H1 (cell line): ENCODE measurements around the gene CDC42EP5. TPM values are rescaled to one million over a fixed set of nuclear protein-coding genes. Genes with fewer than 3 reads are reported as not detected.
A peak's percentile ranks its signal among the peaks of the same experiment; 100 is the strongest.

Experiments used
- CTCF ChIA-PET: fragments of 300-600 bp; sonication (Branson Sonifier 250); formaldehyde crosslinking; loops from one replicate; lab custom pipeline; 2021; ENCODE audit not compliant: partially characterized antibody; lab: Charles Lee
- POLR2A ChIA-PET: fragments of 300-600 bp; sonication (Branson Sonifier 250); formaldehyde crosslinking; loops from one replicate; lab custom pipeline; 2021; ENCODE audit warnings: inconsistent platforms; ENCODE audit not compliant: partially characterized antibody; lab: Charles Lee
- DNase-seq, 2 experiments: peaks; one replicate each; pipeline versions ENCODE4 v3.0.0 to v3.0.0-alpha.2; 2010 to 2022; ENCODE audit warnings: low spot score in 2 of 2, low read depth in 1 of 2, mixed read lengths in 1 of 2
- FAIRE-seq: peaks from 2 replicates; lab custom pipeline; 2011; peaks lifted over from hg19 to GRCh38; lab: Jason Lieb, UNC
- H2AFZ ChIP-seq: 2 replicates; pipeline ENCODE4 v1.8.1; 2012; ENCODE audit warnings: low read length, inconsistent platforms
- H2AK5ac ChIP-seq: 2 replicates; pipeline ENCODE4 v1.6.1; 2013; ENCODE audit warnings: low read depth, low read length
- H2BK120ac ChIP-seq: replicated peaks from 2 replicates; pipeline ENCODE3; 2013; ENCODE audit warnings: low read depth, low read length, inconsistent platforms
- H2BK12ac ChIP-seq: 2 replicates; pipeline ENCODE4 v1.6.1; 2013; ENCODE audit warnings: low read depth, low read length
- H2BK15ac ChIP-seq: 2 replicates; pipeline ENCODE4 v1.6.1; 2013; ENCODE audit warnings: low read length
- H2BK20ac ChIP-seq: 2 replicates; pipeline ENCODE4 v1.6.1; 2013; ENCODE audit warnings: low read length
- H2BK5ac ChIP-seq: 2 replicates; pipeline ENCODE4 v1.6.1; 2013; ENCODE audit warnings: low read depth, low read length
- H3K14ac ChIP-seq: 2 replicates; pipeline ENCODE4 v1.6.1; 2013; ENCODE audit warnings: inconsistent platforms; ENCODE audit not compliant: insufficient read length
- H3K18ac ChIP-seq: 2 replicates; pipeline ENCODE4 v1.6.1; 2013; ENCODE audit warnings: low read length; ENCODE audit errors: extremely low read depth
- H3K23ac ChIP-seq: 2 replicates; pipeline ENCODE4 v1.6.1; 2013; ENCODE audit warnings: inconsistent platforms; ENCODE audit not compliant: insufficient read length
- H3K23me2 ChIP-seq: 2 replicates; pipeline ENCODE4 v1.6.1; 2013; ENCODE audit warnings: low read depth, low read length
- H3K27ac ChIP-seq: 2 replicates; pipeline ENCODE4 v1.6.1; 2011; ENCODE audit warnings: low read depth, low read length, inconsistent platforms
- H3K27me3 ChIP-seq, 4 experiments: replicated peaks in 1 of 4; 1 replicate in 1 of 4; 2 replicates in 3 of 4; pipeline versions ENCODE4 v1.6.1 to v1.8.1; 2011 to 2013; ENCODE audit warnings: low read length in 3 of 4, mild to moderate bottlenecking in 3 of 4, inconsistent platforms in 2 of 4, mixed read lengths in 2 of 4, moderate library complexity in 1 of 4; ENCODE audit not compliant: control insufficient read depth in 3 of 4, insufficient read depth in 3 of 4; ENCODE audit errors: extremely low read depth in 1 of 4
- H3K36me3 ChIP-seq, 4 experiments: 2 replicates each; pipeline versions ENCODE4 v1.6.1 to v1.8.1; 2011 to 2013; ENCODE audit warnings: mild to moderate bottlenecking in 4 of 4, low read length in 3 of 4, moderate library complexity in 2 of 4, control low read depth in 1 of 4, inconsistent platforms in 1 of 4; ENCODE audit not compliant: insufficient read depth in 4 of 4, control insufficient read depth in 2 of 4
- H3K4ac ChIP-seq: replicated peaks from 2 replicates; pipeline ENCODE3; 2013; ENCODE audit warnings: low read length, low read depth, mixed read lengths, inconsistent platforms; ENCODE audit not compliant: insufficient read length
- H3K4me1 ChIP-seq, 4 experiments: replicated peaks in 1 of 4; 1 replicate in 1 of 4; 2 replicates in 3 of 4; pipeline versions ENCODE4 v1.6.1 to v1.8.1; 2011 to 2013; ENCODE audit warnings: low read length in 3 of 4, inconsistent platforms in 2 of 4, mixed read lengths in 1 of 4; ENCODE audit not compliant: insufficient read depth in 4 of 4, control insufficient read depth in 3 of 4
- H3K4me2 ChIP-seq, 2 experiments: 2 replicates each; pipeline versions ENCODE4 v1.6.1 to v1.8.1; 2011 to 2013; ENCODE audit warnings: low read depth in 2 of 2, low read length in 2 of 2, control low read depth in 1 of 2, inconsistent platforms in 1 of 2, mild to moderate bottlenecking in 1 of 2; ENCODE audit not compliant: insufficient read depth in 1 of 2
- H3K4me3 ChIP-seq, 4 experiments: fragments of 200-600, 300-600 bp in 1 of 4; sonication (generic), shearing (Covaris generic), sonication (Bioruptor Twin) in 1 of 4; 2 replicates each; pipeline versions ENCODE4 v1.5.1 to v1.8.1; 2011 to 2016; ENCODE audit warnings: low read length in 4 of 4, low read depth in 3 of 4, control low read depth in 2 of 4, inconsistent platforms in 2 of 4, mild to moderate bottlenecking in 2 of 4, mixed read lengths in 1 of 4, moderate library complexity in 1 of 4; ENCODE audit not compliant: insufficient read depth in 2 of 4; ENCODE audit errors: extremely low read depth in 1 of 4
- H3K56ac ChIP-seq: replicated peaks from 2 replicates; pipeline ENCODE3; 2013; ENCODE audit warnings: low read depth, mild to moderate bottlenecking, mixed read lengths, low read length, inconsistent platforms; ENCODE audit not compliant: insufficient read length
- H3K79me1 ChIP-seq: 2 replicates; pipeline ENCODE4 v1.6.1; 2013; ENCODE audit warnings: low read depth, low read length, control low read depth
- H3K79me2 ChIP-seq, 2 experiments: 2 replicates each; pipeline versions ENCODE4 v1.6.1 to v1.8.1; 2012 to 2013; ENCODE audit warnings: low read length in 2 of 2, mild to moderate bottlenecking in 2 of 2, inconsistent platforms in 1 of 2; ENCODE audit not compliant: insufficient read depth in 2 of 2, control insufficient read depth in 1 of 2
- H3K9ac ChIP-seq, 4 experiments: replicated peaks in 1 of 4; 1 replicate in 1 of 4; 2 replicates in 3 of 4; pipeline versions ENCODE4 v1.6.1 to v1.8.1; 2011 to 2013; ENCODE audit warnings: low read depth in 3 of 4, low read length in 3 of 4, control low read depth in 2 of 4, mild to moderate bottlenecking in 2 of 4, moderate library complexity in 2 of 4, inconsistent platforms in 1 of 4; ENCODE audit errors: extremely low read depth in 1 of 4
- H3K9me3 ChIP-seq, 2 experiments: 2 replicates each; pipeline versions ENCODE4 v1.6.1 to v1.8.1; 2012 to 2013; ENCODE audit warnings: mild to moderate bottlenecking in 2 of 2, moderate library complexity in 2 of 2, control low read depth in 1 of 2, inconsistent platforms in 1 of 2, low read depth in 1 of 2, low read length in 1 of 2, mixed read lengths in 1 of 2; ENCODE audit not compliant: insufficient read depth in 2 of 2
- H4K20me1 ChIP-seq, 2 experiments: replicated peaks in 1 of 2; 2 replicates each; pipeline versions ENCODE3 to v1.8.1; 2011 to 2013; ENCODE audit warnings: inconsistent platforms in 2 of 2, low read length in 2 of 2, mild to moderate bottlenecking in 1 of 2; ENCODE audit not compliant: insufficient read depth in 2 of 2, control insufficient read depth in 1 of 2
- H4K5ac ChIP-seq: 2 replicates; pipeline ENCODE4 v1.6.1; 2013; ENCODE audit warnings: low read length, low read depth, mixed read lengths, inconsistent platforms; ENCODE audit not compliant: insufficient read length
- H4K8ac ChIP-seq: 2 replicates; pipeline ENCODE4 v1.8.0; 2013; ENCODE audit warnings: mild to moderate bottlenecking, moderate library complexity, low read length, inconsistent platforms; ENCODE audit not compliant: insufficient read depth; ENCODE audit errors: extremely low read depth
- H4K91ac ChIP-seq: replicated peaks from 2 replicates; pipeline ENCODE3; 2013; ENCODE audit warnings: low read length, mixed read lengths, inconsistent platforms; ENCODE audit not compliant: insufficient read length
- BACH1 ChIP-seq: IDR thresholded peaks from 2 replicates; pipeline ENCODE4 v1.6.1; 2012; ENCODE audit warnings: low read length, improper control_type of control experiment
- CTBP2 ChIP-seq: IDR thresholded peaks from 2 replicates; pipeline ENCODE4 v1.7.0; 2011; ENCODE audit warnings: borderline replicate concordance, mild to moderate bottlenecking, moderate library complexity, mixed read lengths, low read length; ENCODE audit not compliant: insufficient read depth, insufficient read length
- EGR1 ChIP-seq: IDR thresholded peaks from 2 replicates; pipeline ENCODE4 v1.6.1; 2011; ENCODE audit warnings: low read depth, low read length, borderline replicate concordance
- FOSL1 ChIP-seq: IDR thresholded peaks from 2 replicates; pipeline ENCODE4 v1.6.1; 2011; ENCODE audit warnings: mild to moderate bottlenecking, low read depth, low read length, moderate library complexity; ENCODE audit not compliant: insufficient read depth
- GABPA ChIP-seq: IDR thresholded peaks from 2 replicates; pipeline ENCODE4 v1.6.1; 2011; ENCODE audit warnings: mild to moderate bottlenecking, low read length, moderate library complexity, borderline replicate concordance; ENCODE audit not compliant: insufficient read depth
- JUN ChIP-seq: IDR thresholded peaks from 2 replicates; pipeline ENCODE4 v1.6.1; 2011; ENCODE audit warnings: low read depth, mild to moderate bottlenecking, improper control_type of control experiment, low read length
- KDM1A ChIP-seq: fragments of 200-600, 300-600 bp; sonication (generic); IDR thresholded peaks from 2 replicates; pipeline ENCODE4 v1.7.1; 2016; ENCODE audit warnings: mild to moderate bottlenecking, low read length, borderline replicate concordance
- NRF1 ChIP-seq: IDR thresholded peaks from 2 replicates; pipeline ENCODE4 v1.6.1; 2011; ENCODE audit warnings: mild to moderate bottlenecking, low read depth, low read length, improper control_type of control experiment
- RFX5 ChIP-seq: IDR thresholded peaks from 2 replicates; pipeline ENCODE4 v1.6.1; 2011; ENCODE audit warnings: low read depth, low read length, improper control_type of control experiment, borderline replicate concordance
- SP4 ChIP-seq: IDR thresholded peaks from 2 replicates; pipeline ENCODE4 v1.6.1; 2012; ENCODE audit warnings: low read length, inconsistent platforms
- YY1 ChIP-seq: IDR thresholded peaks from 2 replicates; pipeline ENCODE4 v1.6.1; 2011; ENCODE audit warnings: low read depth, mild to moderate bottlenecking, low read length
- WGBS, 2 experiments: shearing (Covaris generic) in 1 of 2; methylation state at CpG; one replicate each; pipeline versions ENCODE4 v1.1.6 to v1.1.7; 2013 to 2015; ENCODE audit warnings: low lambda C conversion rate in 2 of 2, mixed read lengths in 2 of 2, inconsistent platforms in 1 of 2, low coverage in 1 of 2, missing lambda C conversion rate in 1 of 2; ENCODE audit not compliant: insufficient replicate concordance in 2 of 2, insufficient coverage in 1 of 2, insufficient read length in 1 of 2; ENCODE audit errors: extremely low coverage in 1 of 2, missing lambda C conversion rate in 1 of 2; 5-methylcytosine and 5-hydroxymethylcytosine counted together
- polyA plus RNA-seq, 7 experiments: library from polyadenylated mRNA; depleted of rRNA in 3 of 7; stranded (reverse) in 5 of 7; unstranded in 2 of 7; fragments of >200 nt in 5 of 7; fragments of 200-250 nt in 2 of 7; gene quantifications; 1 replicate in 5 of 7; 2 replicates in 1 of 7; 4 replicates in 1 of 7; pipeline versions ENCODE4 v1.2.1 to v1.2.3, GENCODE V29; 2011 to 2013; ENCODE audit warnings: missing spikeins in 2 of 7, mixed read lengths in 2 of 7
- total RNA-seq: library from RNA; stranded (reverse); fragmentation: NEBNext Ultra II Directional; extraction: Animal tissue kit (Norgen Biotek cat#: 25700); gene quantifications from 2 replicates; pipeline ENCODE4 v1.2.1, GENCODE V29; 2021
- TF ChIP-seq, protein P1 (sequence below): IDR thresholded peaks from 2 replicates; pipeline ENCODE4 v1.6.1; 2012; ENCODE audit warnings: inconsistent platforms

Gene CDC42EP5
- total and polyA plus RNA-seq, 2 of the 8 experiments (the other 6 are each of a cell fraction or from before 2014, with no cell fraction given) = 1.8 to 2.1 TPM

DNA sequence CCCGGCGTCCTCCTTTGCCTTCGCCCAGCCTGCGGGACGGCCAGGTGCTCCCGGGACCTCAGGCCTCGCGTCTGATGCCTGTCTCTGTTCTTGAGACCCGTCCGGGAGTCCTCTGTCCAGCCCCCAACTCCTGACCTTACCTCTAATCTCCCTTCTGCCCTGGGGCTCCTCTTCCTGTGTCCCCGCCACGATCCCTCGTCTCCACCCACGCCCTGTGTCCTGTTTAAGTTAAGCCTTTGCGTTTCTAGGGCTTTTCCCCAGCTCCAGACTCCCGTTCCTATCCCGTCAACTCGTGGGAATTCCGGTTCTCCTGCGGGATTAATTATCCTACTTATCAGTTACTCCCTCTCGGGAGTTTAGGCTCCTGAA, 23.4 kb downstream of the CDC42EP5 start:
- no peak overlapping the region for H2BK12ac ChIP-seq
- no peak overlapping the region for H4K8ac ChIP-seq
- peaks cover 30 to 41% (median 35%) of the 10 kb centered on the region in 4 experiments for H3K36me3 ChIP-seq
- H2BK5ac ChIP-seq = peak overlapping the region; percentile 44; the same call in 1 of the 2 replicates
- H2AK5ac ChIP-seq = no peak overlapping the region
- FAIRE-seq = no peak
- CTCF ChIA-PET = interaction anchor here (0.6 to 2.5 kb wide), 2 partner anchors 34 to 286 kb away, joined by 3 to 9 read pairs; partner anchors contain the start of gene TTYH1
- H2BK20ac ChIP-seq = no peak overlapping the region
- peak overlapping the region; percentile 87 for H4K91ac ChIP-seq
- peak overlapping the region; percentile 61 to 90 (median 84) for H3K4me3 ChIP-seq
- H3K9ac ChIP-seq = peak overlapping the region; percentile 81 to 89 (median 88)
- peak overlapping the region; percentile 95 to 99 for H3K4me2 ChIP-seq
- no peak overlapping the region for H3K23ac ChIP-seq
- DNase-seq = no peak
- H3K23me2 ChIP-seq = peaks cover 6% of the 10 kb centered on the region; the same call in 1 of the 2 replicates
- peak overlapping the region; percentile 1 for H4K5ac ChIP-seq
- H3K14ac ChIP-seq = no peak overlapping the region
- POLR2A ChIA-PET = interaction anchor here (1.5 to 10.3 kb wide), 5 partner anchors 10 to 51 kb away, joined by 4 to 129 read pairs (median 12); partner anchors contain the start of gene LENG9
- H2BK120ac ChIP-seq = no peak overlapping the region
- peaks cover 12 to 39% of the 10 kb centered on the region in 2 experiments for H4K20me1 ChIP-seq
- H3K9me3 ChIP-seq = no peaks in the 10 kb centered on the region
- H3K4ac ChIP-seq = no peak overlapping the region
- H3K18ac ChIP-seq = no peak overlapping the region
- H3K27ac ChIP-seq = peak overlapping the region; percentile 89; the same call in 1 of the 2 replicates
- peaks cover 18% of the 10 kb centered on the region for H3K79me1 ChIP-seq
- H2AFZ ChIP-seq = no peak overlapping the region
- H3K79me2 ChIP-seq = peaks cover 16 to 56% of the 10 kb centered on the region in 2 experiments
- WGBS, 2 experiments = 9% methylated on average over 11 of the region's 21 CpGs; no CpG with 5 or more reads in 1 of the 2 experiments
- H3K4me1 ChIP-seq = peaks cover 0 to 2% (median under 1%) of the 10 kb centered on the region in 4 experiments; a peak in 5 of 7 replicates
- no peak overlapping the region for H2BK15ac ChIP-seq
- no peaks in the 10 kb centered on the region for H3K27me3 ChIP-seq
- H3K56ac ChIP-seq = peak overlapping the region; percentile 9
- TF ChIP-seq SP4 (no peak), KDM1A (no peak), NRF1 (no peak), CTBP2 (no peak), GABPA (no peak), EGR1 (no peak), JUN (no peak), BACH1 (no peak), YY1 (no peak), FOSL1 (no peak), RFX5 (no peak)
- TF ChIP-seq, protein P1, sequence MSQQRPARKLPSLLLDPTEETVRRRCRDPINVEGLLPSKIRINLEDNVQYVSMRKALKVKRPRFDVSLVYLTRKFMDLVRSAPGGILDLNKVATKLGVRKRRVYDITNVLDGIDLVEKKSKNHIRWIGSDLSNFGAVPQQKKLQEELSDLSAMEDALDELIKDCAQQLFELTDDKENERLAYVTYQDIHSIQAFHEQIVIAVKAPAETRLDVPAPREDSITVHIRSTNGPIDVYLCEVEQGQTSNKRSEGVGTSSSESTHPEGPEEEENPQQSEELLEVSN = no peak
